Adipose tissue (tissue), 3 donors: ENCODE results near the gene OR52I2. TPM values are rescaled to one million over a fixed set of nuclear protein-coding genes. Genes with fewer than 3 reads are reported as not detected.

Experiments used
- H3K27ac ChIP-seq: one replicate; pipeline ENCODE4 v1.5.1; 2013; ENCODE audit warnings: low read depth, low read length
- WGBS, 3 donors: extraction: QIAGEN DNeasy Blood & Tissue Kit; methylation state at CpG; one replicate each; pipeline ENCODE4 v1.1.7; 2013; 5-methylcytosine and 5-hydroxymethylcytosine counted together
- polyA plus RNA-seq, 3 donors: library from polyadenylated mRNA; stranded (reverse); fragments of 200-250 nt; gene quantifications; one replicate each; pipeline ENCODE4 v1.2.3, GENCODE V29; 2013
- donor health status: healthy with polysubstance abuse.
- donor health status: Bipolar disorder and iron deficiency.
- donor health status: healthy.

Gene OR52I2
- not detected for polyA plus RNA-seq

- no peak within 1 kb of the TSS for H3K27ac ChIP-seq
These were observed at the start of gene OR52I2 for GRCh38 chr11:4581443-4581842. Gene OR52I2 (plus strand): TSS chr11:4581743.

GRCh38 chr11:4539603-4540219, 41.8 kb upstream of the OR52I2 start:
- 27 to 28% (median 27%) methylated on average over 3 of the region's 3 CpGs for WGBS, 3 donors
- no peak overlapping the region for H3K27ac ChIP-seq

GRCh38 chr11:4541071-4541470, 40.5 kb upstream of the OR52I2 start:
- 7 to 57% (median 20%) methylated on average over 1 of the region's 1 CpG for WGBS, 3 donors
- H3K27ac ChIP-seq, result no peak overlapping the region

GRCh38 chr11:4543561-4543960, 38.0 kb upstream of the OR52I2 start:
- H3K27ac ChIP-seq, result no peak overlapping the region

- H3K27ac ChIP-seq, result no peak within 1 kb of the TSS
- 83 to 86% (median 83%) methylated on average over 5 of the region's 5 CpGs for WGBS, 3 donors
These were observed 36.7 kb upstream of the OR52I2 start, which contains the start of gene OR52M1 for GRCh38 chr11:4544891-4545290. Gene OR52M1 (plus strand): TSS chr11:4545191. CDS start chr11:4545191, 0 bp downstream.

- no peak overlapping the region for H3K27ac ChIP-seq
- 35 to 91% (median 88%) methylated on average over 1 of the region's 1 CpG for WGBS, 3 donors
These were observed 34.7 kb upstream of the OR52I2 start for GRCh38 chr11:4546878-4547277.

GRCh38 chr11:4547416-4547815, 34.1 kb upstream of the OR52I2 start:
- 73 to 80% (median 80%) methylated on average over 4 of the region's 4 CpGs for WGBS, 3 donors
- H3K27ac ChIP-seq, result no peak overlapping the region

GRCh38 chr11:4551346-4551979, 30.1 kb upstream of the OR52I2 start:
- no peak overlapping the region for H3K27ac ChIP-seq
- 81 to 82% (median 81%) methylated on average over 8 of the region's 8 CpGs for WGBS, 3 donors

GRCh38 chr11:4559527-4560440, 21.8 kb upstream of the OR52I2 start:
- no peak overlapping the region for H3K27ac ChIP-seq
- 49 to 76% (median 73%) methylated on average over 8 of the region's 8 CpGs for WGBS, 3 donors

- 30 to 95% (median 88%) methylated on average over 1 of the region's 1 CpG for WGBS, 3 donors
- H3K27ac ChIP-seq, result no peak overlapping the region
These were observed 21.1 kb upstream of the OR52I2 start for GRCh38 chr11:4560467-4560866.

GRCh38 chr11:4565371-4565770, 16.2 kb upstream of the OR52I2 start:
- no peak overlapping the region for H3K27ac ChIP-seq
- 87 to 93% (median 88%) methylated on average over 2 to 3 of the region's 3 CpGs for WGBS, 3 donors

- 91 to 94% (median 94%) methylated on average over 18 of the region's 18 CpGs for whole genome bisulfite sequencing, 3 donors
- H3K27ac ChIP-seq, result no peak overlapping the region
These were observed 12.5 kb upstream of the OR52I2 start for GRCh38 chr11:4569075-4569474.

- WGBS, 3 donors, result 60 to 67% (median 63%) methylated on average over 3 of the region's 3 CpGs
- no peak overlapping the region for H3K27ac ChIP-seq
These were observed 4.7 kb upstream of the OR52I2 start for GRCh38 chr11:4576880-4577279.

GRCh38 chr11:4577761-4578160, 3.8 kb upstream of the OR52I2 start:
- WGBS, 3 donors, result 70 to 90% (median 85%) methylated on average over 2 of the region's 2 CpGs
- no peak overlapping the region for H3K27ac ChIP-seq

GRCh38 chr11:4578624-4579023, 2.9 kb upstream of the OR52I2 start:
- 86 to 90% (median 86%) methylated on average over 6 of the region's 6 CpGs for WGBS, 3 donors

GRCh38 chr11:4580124-4580523, 1.4 kb upstream of the OR52I2 start:
- WGBS, 3 donors, result 75 to 81% (median 80%) methylated on average over 1 of the region's 1 CpG
- H3K27ac ChIP-seq, result no peak overlapping the region

More at GRCh38 chr11:4578624-4579023, 2.9 kb upstream of the OR52I2 start:
- no peak overlapping the region for H3K27ac ChIP-seq

GRCh38 chr11:4589017-4589416, 7.5 kb downstream of the OR52I2 start:
- 43 to 69% (median 68%) methylated on average over 3 of the region's 3 CpGs for WGBS, 3 donors
- H3K27ac ChIP-seq, result no peak overlapping the region

- WGBS, 3 donors, result 81 to 96% (median 88%) methylated on average over 1 of the region's 1 CpG
- H3K27ac ChIP-seq, result no peak within 1 kb of the TSS
These were observed 12.2 kb downstream of the OR52I2 start, which contains the start of gene OR52I1 for GRCh38 chr11:4593739-4594138. Gene OR52I1 (plus strand): TSS chr11:4594039. CDS start chr11:4594039, 0 bp downstream.

- no peak overlapping the region for H3K27ac ChIP-seq
- 89 to 94% (median 90%) methylated on average over 4 of the region's 4 CpGs for WGBS, 3 donors
These were observed 23.5 kb downstream of the OR52I2 start for GRCh38 chr11:4605057-4605456.
